ENCODE measurements around the gene LRRC55.

- TF ChIP-seq EZH2 (IDR thresholded peaks at IDR 0.05; ENCODE audit: borderline replicate concordance, low read depth, low read length, severe bottlenecking), result no peak
- TF ChIP-seq CTCF (IDR thresholded peaks at IDR 0.05; ENCODE audit: extremely low read depth in 1 of 2, insufficient read depth in 1 of 2, low read depth in 1 of 2, low read length in 2 of 2), result no peak
- no peak for TF ChIP-seq POLR2A (IDR thresholded peaks at IDR 0.05; ENCODE audit: low read depth, low read length)
- no peak for TF ChIP-seq POLR2AphosphoS5 (IDR thresholded peaks at IDR 0.05; ENCODE audit: insufficient read depth, low read depth, low read length)
- TF ChIP-seq MYC (IDR thresholded peaks at IDR 0.05; ENCODE audit: low read depth, low read length), result no peak
- no peak for TF ChIP-seq MAX (IDR thresholded peaks at IDR 0.05; ENCODE audit: insufficient read depth, insufficient read length)
- TF ChIP-seq JUN (IDR thresholded peaks at IDR 0.05; ENCODE audit: borderline replicate concordance, insufficient read depth, insufficient read length, low read depth), result no peak
These were observed 51.9 kb downstream of the LRRC55 start for GRCh38 chr11:57233702-57234101.

Data from endothelial cell of umbilical vein (primary cell).